Skin of body (tissue), 2 donors: ENCODE data around the gene G6PD. TPM values are rescaled to one million over a fixed set of nuclear protein-coding genes. Genes with fewer than 3 reads are reported as not detected.
A peak's percentile ranks its signal among the peaks of the same experiment; 100 is the strongest.
"Not testable (repeated sequence)": the region's sequence is repeated elsewhere in the genome, so short reads cannot be mapped to it uniquely, and the experiment has no call there.

Source experiments
- DNase-seq: peaks from one replicate; lab custom pipeline; 2025; lab: John Stamatoyannopoulos, UW
- total RNA-seq: library from RNA; depleted of rRNA; stranded (reverse); fragments of >200 nt; gene quantifications from one replicate; pipeline ENCODE4 v1.2.3, GENCODE V29; 2014

The G6PD gene
- total RNA-seq, 1 donor from 2014 or later: 19.5 TPM

DNA sequence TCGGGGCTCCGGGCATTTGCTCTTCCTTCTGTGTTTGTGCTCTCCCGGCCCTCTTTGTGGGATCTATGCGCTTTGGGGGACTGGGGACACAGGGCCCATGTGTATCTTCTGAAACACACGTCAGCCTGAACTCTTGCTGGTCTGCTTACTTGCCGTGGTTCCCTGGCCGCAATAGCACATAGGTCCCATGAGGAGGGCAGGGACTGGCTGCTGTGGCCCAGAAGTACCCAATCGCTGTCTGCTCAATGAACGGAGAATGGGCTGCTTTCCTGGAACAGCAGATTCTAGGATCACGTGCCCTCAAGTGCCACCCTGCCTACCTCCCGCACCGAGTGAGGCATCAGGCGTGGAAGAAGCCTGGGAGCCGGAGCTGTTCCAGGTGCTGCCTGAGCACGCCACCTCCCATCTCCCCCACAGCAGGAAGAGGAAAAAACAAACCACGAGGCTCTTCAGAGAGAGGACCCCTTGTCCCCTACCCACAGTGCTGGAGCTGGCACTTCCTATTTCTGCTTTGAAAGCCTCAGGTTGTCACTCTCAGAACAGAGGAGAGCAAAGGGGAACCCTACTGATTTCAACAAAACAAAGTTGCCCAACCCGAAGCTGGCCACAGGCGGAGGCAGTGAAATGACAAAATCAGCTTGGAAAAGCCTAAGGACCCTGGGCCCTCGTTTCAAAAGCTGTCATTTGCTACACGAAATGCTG, 3.8 kb downstream of the G6PD start:
- no peak for DNase-seq

DNA sequence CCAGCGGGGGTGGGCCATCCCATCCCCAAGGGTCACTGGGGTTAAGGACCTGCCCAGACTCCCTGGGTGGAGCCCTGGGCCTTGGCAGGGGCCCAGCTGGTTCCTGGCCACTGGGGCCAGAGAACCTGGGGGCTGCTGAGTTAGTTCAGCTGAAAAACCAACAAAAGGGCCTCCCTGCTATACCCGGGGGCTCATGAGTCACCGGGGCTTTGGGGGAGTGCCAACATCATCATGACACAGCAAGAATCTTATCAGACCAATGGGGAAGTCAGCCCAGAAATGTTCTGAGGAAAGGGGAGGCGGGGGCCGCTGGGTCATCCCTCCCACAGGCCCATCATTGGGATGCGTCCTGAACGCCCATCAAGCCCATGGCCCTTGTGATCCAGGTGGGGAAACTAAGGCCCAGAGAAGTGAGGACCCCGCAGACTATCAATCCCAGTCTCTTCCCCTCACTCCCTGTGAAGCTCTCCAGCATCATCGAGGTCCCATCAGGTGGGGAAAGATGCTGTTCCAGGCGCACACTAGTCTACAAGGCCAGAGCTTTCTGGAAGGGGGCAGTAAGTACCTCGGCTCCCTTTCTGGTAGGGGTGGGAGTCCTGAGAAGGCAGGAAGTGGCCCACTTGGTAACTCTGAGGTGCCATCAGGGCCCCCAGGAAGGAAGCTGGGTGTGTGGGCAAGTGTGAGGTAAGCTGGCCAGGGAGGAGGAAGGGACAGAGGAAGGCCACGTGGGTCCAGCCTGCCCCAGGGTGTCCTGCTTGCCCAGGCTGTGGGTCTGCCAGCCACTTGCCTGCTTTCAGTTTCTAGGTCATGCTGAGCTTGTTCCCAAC, 4.5 kb downstream of the G6PD start:
- DNase-seq: no peak

DNA sequence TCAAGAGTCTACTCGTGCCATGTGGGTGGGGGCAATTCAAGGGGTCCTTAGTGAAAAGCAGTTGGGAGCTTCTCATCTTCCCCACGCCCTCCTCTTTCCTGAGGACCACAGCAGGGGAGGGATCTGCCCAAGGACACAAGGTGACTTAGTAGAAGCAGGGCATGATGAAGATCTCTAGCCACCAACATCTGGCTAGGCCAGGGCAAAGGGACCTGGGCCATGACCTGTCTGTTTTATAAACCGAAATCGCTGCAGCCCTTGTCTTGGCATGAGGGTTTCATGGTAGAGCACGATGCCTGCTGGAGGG, 5.1 kb downstream of the G6PD start:
- DNase-seq: no peak

DNA sequence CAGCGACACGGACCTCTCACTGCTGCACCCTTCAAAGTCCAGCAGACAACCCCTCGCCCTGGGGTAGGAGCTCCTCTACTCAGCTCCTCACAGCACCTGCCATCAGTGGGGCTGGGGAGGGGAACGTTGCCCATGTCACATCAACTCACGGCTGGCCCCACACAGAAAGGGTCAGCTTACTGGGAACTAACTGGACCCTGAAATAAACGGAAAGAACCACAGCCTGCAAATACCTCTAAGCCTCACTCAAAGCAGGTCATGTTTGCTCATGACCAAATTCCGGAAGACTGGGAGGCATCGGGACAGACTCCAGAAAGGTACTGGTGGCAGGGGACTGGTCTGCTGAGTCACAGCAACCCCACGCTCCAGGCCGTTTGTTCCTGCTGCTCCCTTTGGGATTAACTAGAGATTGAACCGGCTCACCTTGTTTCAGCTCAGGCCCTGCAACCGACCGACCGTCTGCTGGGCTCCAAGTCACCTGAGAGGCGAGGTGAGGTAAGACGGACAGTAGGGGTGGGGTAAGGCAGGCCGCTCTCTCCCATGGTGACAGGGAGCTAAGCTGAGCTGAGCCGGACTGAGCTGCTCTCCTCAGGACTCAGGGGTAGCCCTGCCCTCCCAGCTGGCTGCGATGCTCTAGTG, 5.6 kb downstream of the G6PD start:
- DNase-seq: no peak

DNA sequence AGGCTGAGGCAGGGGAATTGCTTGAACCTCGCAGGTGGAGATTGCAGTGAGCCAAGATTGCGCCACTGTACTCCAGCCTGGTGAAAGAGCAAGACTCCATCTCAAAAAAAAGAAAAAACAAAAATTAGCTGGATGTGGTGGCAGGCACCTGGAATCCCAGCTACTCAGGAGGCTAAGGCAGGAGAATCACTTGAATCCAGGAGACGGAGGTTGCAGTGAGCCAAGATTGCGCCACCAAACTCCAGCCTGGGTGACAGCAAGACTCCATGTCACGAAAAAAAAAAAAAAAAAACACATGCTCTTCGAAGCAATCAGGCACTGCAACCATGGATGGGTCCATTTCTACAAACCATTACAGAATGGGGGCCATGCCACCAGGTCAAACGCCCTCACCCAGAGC, 6.3 kb downstream of the G6PD start:
- not testable (repeated sequence) for DNase-seq

DNA sequence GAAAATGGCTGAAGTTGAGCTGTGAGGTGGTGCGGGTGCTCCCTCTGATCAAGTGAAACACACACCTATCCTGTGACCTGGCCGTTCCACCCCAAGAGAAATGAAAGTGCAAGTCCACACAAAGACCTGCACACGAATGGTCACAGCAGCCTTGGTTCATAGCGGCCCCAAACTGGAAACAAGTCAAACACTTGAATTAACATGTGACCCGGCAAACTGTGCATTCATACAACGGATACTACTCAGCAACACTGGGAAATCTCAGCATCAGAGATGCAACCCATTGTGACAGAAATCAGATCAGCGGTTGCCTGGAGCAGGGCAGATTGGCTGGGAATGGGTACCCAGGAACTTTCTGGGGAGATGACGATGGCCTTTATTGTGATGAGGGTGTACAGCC, 7.6 kb downstream of the G6PD start:
- DNase-seq: no peak

DNA sequence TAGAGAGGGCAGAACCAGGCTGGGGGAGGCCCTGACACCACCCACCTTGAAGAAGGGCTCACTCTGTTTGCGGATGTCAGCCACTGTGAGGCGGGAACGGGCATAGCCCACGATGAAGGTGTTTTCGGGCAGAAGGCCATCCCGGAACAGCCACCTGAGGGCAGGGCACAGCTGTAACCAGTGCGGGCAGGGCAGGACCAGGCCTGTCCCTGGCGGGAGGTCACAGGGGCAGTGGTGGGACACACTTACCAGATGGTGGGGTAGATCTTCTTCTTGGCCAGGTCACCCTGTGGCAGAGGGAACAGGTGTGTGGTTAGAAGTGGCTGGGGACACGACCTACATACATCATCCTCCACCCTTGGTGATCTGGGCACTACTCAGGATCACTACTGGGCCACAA, 10.8 kb downstream of the G6PD start:
- DNase-seq: no peak

DNA sequence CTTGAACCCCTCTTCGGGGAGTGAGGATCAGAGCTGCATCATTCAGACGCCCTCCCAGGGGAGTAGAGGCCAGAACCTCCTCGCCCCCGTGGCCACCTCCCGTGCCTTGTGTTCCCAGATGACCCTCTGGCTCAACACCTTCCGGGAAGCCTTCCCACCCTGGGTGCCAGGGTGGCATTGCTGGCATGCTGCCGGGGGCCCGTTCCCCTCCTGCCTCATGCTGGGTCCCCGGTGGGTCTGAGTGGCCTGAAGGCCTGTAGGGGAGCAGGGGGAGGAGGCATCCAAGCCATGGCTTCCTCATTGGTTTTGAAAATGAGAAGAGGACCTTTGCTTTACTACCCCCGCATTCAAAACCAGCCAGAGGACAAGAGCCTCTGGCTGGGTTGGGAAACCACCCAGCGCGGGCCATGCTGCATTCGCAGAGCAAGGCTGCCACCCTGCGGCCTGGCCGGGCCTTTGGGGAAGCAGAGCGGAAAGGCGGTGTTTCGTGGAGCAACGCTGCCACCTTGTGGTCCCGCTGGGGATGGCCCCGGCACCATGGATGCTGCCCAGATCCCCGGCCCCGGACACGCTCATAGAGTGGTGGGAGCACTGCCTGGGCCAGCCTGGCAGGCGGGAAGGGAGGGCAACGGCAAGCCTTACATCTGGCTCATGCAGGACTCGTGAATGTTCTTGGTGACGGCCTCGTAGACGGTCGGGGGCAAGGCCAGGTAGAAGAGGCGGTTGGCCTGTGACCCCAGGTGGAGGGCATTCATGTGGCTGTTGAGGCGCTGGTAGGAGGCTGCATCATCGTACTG, 11.9 kb downstream of the G6PD start:
- DNase-seq: peak; percentile 74

DNA sequence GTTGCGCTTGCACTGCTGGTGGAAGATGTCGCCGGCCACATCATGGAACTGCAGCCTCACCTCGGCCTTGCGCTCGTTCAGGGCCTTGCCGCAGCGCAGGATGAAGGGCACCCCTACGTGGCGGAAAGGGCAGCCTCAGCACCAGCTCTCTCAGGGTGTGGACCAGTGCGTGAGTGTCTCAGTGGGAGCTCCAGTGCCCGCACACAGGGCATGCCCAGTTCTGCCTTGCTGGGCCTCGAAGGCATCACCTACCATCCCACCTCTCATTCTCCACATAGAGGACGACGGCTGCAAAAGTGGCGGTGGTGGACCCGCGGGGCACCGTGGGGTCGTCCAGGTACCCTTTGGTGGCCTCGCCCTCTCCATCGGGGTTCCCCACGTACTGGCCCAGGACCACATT, 14.0 kb downstream of the G6PD start:
- DNase-seq: no peak

DNA sequence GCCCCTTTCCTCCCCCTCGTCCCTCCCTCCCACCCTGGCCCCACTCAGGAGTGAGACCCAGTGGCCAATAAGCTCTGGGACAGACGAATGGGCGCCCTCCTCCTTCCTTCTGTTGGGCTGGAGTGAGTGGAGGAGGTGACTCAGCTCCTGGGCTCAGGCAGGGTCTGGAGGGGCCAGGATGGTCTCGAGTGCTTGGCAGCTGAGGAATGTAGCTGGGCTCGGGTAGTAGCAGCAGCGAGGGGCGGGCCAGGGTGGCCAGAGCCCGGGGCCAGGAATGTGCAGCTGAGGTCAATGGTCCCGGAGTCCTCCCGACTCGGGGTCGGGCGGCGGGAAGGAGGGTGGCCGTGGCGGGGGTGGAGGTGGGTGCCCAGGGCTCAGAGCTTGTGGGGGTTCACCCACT, 15.0 kb downstream of the G6PD start:
- no peak for DNase-seq

DNA sequence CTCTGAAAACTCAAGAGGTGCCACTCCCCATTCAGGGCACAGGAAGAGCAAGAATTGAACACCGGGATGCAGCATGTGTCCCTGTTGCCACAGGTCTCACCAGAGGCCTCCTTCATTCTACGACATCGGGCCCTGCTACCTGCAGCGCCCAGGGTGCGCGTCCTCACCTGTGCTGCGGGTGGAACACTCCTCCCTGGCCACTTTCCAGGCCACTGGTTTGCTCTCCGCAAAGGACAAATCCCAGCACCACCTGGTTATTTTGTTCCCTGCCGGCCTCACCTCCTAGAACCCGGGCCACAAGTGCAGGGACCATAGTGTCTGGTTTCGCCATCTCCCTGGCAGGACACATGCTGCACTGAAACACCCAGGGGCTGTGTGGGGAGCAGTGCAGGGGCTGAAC, 16.4 kb downstream of the G6PD start:
- no peak for DNase-seq

DNA sequence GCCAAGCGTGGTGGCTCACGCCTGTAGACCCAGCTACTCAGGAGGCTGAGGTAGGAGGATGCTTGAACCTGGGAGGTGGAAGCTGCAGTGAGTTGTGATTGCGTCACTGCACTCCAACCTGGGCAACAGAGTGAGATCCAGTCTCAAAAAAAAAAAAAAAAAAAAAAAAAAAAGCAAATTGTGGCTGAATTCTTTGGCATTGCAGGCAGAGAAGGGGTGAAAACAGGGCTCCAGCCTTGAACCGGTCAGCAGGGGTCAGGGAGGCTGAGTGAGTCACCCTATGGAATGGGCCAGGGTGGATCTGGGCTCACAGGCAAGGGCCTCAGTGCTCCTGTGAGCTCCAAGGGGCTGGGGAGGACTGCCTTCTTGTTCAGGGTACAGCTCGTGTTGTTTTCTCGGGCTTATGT, 17.4 kb downstream of the G6PD start:
- no peak for DNase-seq

DNA sequence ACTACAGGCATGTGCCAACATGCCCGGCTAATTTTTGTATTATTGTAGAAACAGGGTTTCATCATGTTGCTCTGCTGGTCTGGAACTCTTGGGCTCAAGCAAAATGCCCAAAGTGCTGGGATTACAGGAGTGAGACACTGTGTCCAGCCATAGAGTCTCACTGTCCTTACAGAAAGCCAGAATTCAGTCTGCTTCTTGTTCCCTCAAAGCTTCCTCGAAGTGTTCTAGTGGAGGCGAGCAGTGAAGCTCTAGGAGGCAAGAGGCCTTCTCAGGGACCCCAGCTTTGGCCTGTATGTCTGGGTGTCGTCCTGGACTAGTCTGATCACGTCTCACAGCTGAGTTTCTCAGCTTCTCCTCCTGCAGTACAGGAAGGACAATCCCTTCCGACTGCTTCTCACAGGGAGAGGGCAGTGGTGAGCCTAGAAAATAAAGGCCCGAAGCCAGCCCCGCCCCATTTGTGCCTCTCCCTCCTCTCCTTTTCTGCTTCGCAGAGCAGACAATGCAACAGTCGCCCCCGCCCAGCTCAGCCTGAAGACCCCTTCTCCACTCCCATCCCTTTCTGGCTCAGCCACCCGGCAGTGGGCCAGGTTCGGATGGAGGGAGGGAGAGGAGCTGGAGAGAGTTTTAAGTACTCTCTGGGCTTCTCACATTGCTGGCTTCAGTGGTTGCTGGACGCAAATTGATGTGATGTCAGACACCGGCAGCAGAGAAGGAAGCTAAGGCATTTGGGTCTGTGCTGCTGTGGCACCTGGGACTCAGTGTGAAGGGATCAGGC, 19.6 kb downstream of the G6PD start:
- peak; percentile 55 for DNase-seq

DNA sequence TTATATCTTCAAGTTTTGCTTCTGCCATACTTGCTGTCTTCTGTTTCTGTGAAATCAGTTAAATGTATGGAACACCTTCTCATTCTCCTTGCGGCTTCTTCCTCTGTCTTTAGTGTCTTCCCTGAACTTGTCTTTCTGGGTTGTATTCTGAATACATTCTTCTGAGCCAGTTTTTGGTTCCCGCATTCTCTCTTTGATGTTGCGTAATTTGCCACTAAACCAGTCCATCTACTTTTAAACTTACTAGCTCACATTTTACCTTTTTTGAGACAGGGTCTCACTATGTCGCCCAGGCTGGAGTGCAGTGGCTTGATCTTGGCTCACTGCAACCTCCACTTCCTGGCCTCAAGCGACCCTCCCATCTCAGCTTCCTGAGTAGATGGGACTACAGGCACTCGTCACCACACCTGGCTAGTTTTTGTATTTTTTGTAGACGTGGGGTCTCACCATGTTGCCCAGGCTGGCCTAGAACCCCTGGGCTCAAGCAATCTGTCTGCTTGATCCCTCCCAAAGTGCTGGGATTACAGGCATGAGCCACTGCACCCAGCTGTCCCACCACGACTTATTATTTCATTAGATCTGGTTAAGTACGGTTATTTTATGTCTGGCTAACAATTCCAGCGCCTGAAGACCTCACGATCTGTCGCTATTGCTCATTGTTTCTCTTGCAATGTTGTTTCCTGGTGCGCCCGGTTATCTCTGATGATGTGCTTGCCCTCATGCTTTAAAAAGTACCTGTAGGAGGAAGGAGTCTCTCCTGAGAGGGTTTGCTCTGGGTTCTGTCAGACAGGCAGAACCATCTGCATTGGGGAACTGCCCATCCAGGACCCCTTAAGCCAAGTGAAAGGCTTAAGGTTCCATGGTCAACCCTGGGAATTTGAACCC, 20.8 kb downstream of the G6PD start:
- no peak for DNase-seq

DNA sequence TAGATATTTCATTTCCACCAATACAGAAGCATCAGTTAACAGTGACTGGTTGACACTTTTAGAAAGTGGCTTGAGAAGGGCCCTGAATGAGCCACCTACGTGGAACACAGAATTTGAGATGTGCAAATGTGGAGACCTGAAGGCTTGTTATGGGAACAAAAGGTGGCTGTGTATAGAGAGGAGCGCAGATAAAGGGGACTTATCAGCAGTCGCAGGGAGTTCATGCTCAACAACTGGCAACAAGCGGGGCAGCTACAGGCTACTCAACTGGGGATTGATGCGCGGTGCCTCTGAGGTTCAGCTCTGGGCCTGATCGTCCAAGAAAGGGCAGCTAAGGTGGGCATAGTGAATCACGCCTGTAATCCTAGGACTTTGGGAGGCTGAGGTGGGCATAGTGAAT, 27.3 kb downstream of the G6PD start:
- no peak for DNase-seq

DNA sequence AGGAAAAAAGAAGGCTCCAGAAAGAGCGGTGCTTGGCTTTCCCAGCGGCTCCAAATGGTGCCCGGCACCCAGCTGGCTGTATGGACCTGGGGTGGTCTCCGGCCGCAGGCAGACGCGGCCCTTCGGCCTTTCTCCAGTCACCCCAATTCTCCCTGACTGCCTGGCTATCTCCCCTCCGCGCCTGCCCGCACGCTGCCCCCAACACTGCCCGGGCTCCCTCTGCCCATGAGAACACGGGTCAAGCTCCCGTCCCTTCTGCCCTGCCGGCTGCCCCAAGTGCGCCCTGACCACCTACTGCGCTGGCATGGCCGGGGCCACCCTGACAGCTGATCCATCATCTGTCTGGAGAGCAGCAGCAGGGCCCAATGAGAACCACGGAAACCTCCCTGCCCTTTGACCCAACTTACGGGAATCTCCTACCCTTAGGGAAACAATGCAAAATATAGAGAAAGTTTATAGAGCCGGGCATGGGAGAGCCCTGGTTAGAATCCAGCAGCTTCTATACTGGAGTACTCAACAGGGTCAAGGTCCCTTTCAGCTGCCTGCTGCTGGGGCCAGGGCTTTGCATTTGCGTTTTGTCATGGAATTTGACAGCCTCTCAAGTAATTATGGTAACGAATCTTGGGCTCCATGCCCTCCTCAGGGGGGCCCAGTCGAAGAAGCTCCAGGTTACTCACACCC, 29.4 kb downstream of the G6PD start:
- no peak for DNase-seq

DNA sequence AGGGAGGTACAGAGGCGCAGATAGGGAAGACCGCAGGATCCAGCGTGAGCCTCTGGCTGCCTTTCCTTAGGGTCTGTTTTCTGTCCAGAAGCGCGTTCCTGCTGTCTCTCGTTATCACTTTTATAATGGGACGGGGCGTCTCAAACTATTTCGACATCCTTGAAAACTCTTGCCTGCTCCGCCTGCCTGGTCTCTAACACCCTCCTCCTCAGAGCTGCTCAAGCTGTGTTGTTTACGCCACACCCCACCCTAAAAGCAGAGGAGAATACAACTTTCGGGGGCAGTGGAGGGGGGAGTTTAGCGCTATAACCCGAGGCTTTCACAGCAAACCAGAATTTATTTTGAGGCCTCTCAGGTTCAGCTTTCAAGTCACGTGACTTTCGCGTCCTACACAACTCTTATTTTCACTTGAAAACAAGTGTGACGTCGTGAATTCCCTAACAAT, 30.0 kb downstream of the G6PD start:
- peak; percentile 61 for DNase-seq

DNA sequence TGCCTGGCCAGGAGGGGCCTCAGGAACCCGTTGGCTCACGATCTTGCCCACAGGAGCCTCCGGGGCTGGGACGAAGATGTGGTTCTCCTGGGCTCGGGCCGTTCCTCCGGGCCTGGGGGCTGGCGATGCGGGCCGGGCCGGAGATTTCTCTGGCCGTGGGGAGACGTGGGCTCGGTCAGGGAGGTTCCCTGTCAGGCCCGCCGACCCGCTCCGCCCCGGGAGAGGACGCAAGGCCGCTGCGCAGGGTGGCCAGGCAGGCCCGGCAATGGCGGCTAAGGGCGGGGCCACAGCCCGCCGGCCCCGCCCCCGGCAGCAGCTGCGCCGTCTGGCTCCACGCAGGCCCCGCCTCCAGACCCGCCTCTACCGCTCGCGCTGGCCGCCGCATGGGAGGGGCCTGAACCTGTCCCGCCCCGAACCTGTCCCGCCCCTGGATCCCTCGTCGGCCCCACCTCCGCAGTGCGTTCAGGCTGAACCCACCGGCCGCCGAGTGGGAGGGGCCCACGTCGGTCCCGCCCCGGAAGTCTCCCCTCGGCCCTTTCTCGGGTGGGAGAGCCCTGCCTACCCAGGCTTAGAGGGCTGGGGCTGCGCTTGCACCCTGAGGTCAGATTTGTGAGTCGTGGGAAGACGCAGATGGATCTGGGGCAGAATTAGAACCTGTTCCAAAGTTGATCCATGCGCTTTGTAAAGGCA, 30.5 kb downstream of the G6PD start, which contains the start of gene FAM3A:
Gene FAM3A, minus strand, starts transcription at position 267 of the 690 bp plus-strand sequence. CDS start 460 bp downstream, outside the sequence.
- DNase-seq: peak; percentile 89
